ENCODE results near the gene SERP1.

SERP1 gene

GRCh38 chr3:150540297-150540696 is 6.0 kb downstream of the SERP1 start:
- Histone ChIP-seq H3K79me2 (ENCODE audit: low read length) (peaks cover 38% of the 10 kb centered on the region), H3K27me3 (ENCODE audit: low read depth, low read length) (no peaks in the 10 kb centered on the region), H2AFZ (ENCODE audit: low read depth, low read length) (no peak overlapping the region), H3K4me1 (ENCODE audit: low read length) (peaks cover 13% of the 10 kb centered on the region), H3K36me3 (replicated peaks; ENCODE audit: low read depth, low read length) (peaks cover 37% of the 10 kb centered on the region), H3K9me3 (ENCODE audit: insufficient read depth, low read length) (no peaks in the 10 kb centered on the region), H3K27ac (ENCODE audit: low read length) (no peak overlapping the region), H3K9ac (ENCODE audit: low read length) (no peak overlapping the region), H4K20me1 (ENCODE audit: insufficient read depth, low read length) (peaks cover 23% of the 10 kb centered on the region), H3K4me3 (ENCODE audit: low read length) (no peak overlapping the region), H3K4me2 (ENCODE audit: low read length) (no peak overlapping the region)
- TF ChIP-seq EZH2phosphoT487 (IDR thresholded peaks at IDR 0.05; ENCODE audit: low read depth) (no peak), CTCF (IDR thresholded peaks at IDR 0.05; ENCODE audit: low read depth, low read length) (no peak)

GRCh38 chr3:150538324-150539208 is 7.7 kb downstream of the SERP1 start:
- TF ChIP-seq EZH2phosphoT487 (IDR thresholded peaks at IDR 0.05; ENCODE audit: low read depth): no peak
- no peak for TF ChIP-seq CTCF (IDR thresholded peaks at IDR 0.05; ENCODE audit: low read depth, low read length)
- Histone ChIP-seq H3K36me3 (replicated peaks; ENCODE audit: low read depth, low read length) (peaks cover 22% of the 10 kb centered on the region), H3K79me2 (ENCODE audit: low read length) (peaks cover 21% of the 10 kb centered on the region), H3K4me3 (ENCODE audit: low read length) (no peak overlapping the region), H3K27me3 (ENCODE audit: low read depth, low read length) (no peaks in the 10 kb centered on the region), H3K4me2 (ENCODE audit: low read length) (no peak overlapping the region), H3K9ac (ENCODE audit: low read length) (no peak overlapping the region), H3K27ac (ENCODE audit: low read length) (no peak overlapping the region), H3K9me3 (ENCODE audit: insufficient read depth, low read length) (no peaks in the 10 kb centered on the region), H3K4me1 (ENCODE audit: low read length) (no peaks in the 10 kb centered on the region), H4K20me1 (ENCODE audit: insufficient read depth, low read length) (peaks cover 9% of the 10 kb centered on the region; the same call in 1 of the 2 replicates), H2AFZ (ENCODE audit: low read depth, low read length) (no peak overlapping the region)

GRCh38 chr3:150535204-150535603 is 11.1 kb downstream of the SERP1 start:
- Histone ChIP-seq H3K4me3 (ENCODE audit: low read length) (no peak overlapping the region), H3K27me3 (ENCODE audit: low read depth, low read length) (no peaks in the 10 kb centered on the region), H4K20me1 (ENCODE audit: insufficient read depth, low read length) (no peaks in the 10 kb centered on the region), H3K27ac (ENCODE audit: low read length) (no peak overlapping the region), H2AFZ (ENCODE audit: low read depth, low read length) (no peak overlapping the region), H3K79me2 (ENCODE audit: low read length) (no peaks in the 10 kb centered on the region), H3K9ac (ENCODE audit: low read length) (no peak overlapping the region), H3K9me3 (ENCODE audit: insufficient read depth, low read length) (no peaks in the 10 kb centered on the region), H3K4me1 (ENCODE audit: low read length) (no peaks in the 10 kb centered on the region), H3K4me2 (ENCODE audit: low read length) (no peak overlapping the region), H3K36me3 (replicated peaks; ENCODE audit: low read depth, low read length) (no peaks in the 10 kb centered on the region)
- TF ChIP-seq EZH2phosphoT487 (IDR thresholded peaks at IDR 0.05; ENCODE audit: low read depth) (no peak), CTCF (IDR thresholded peaks at IDR 0.05; ENCODE audit: low read depth, low read length) (no peak)

- no peaks in the 10 kb centered on the region for H3K79me2 ChIP-seq (ENCODE audit: low read length)
- H3K4me2 ChIP-seq (ENCODE audit: low read length): no peak overlapping the region
- no peak overlapping the region for H3K9ac ChIP-seq (ENCODE audit: low read length)
- H3K4me1 ChIP-seq (ENCODE audit: low read length): no peaks in the 10 kb centered on the region
- no peak overlapping the region for H3K4me3 ChIP-seq (ENCODE audit: low read length)
- no peaks in the 10 kb centered on the region for H3K9me3 ChIP-seq (ENCODE audit: insufficient read depth, low read length)
- no peaks in the 10 kb centered on the region for H4K20me1 ChIP-seq (ENCODE audit: insufficient read depth, low read length)
- H3K27me3 ChIP-seq (ENCODE audit: low read depth, low read length): no peaks in the 10 kb centered on the region
- no peak overlapping the region for H3K27ac ChIP-seq (ENCODE audit: low read length)
- no peak overlapping the region for H2AFZ ChIP-seq (ENCODE audit: low read depth, low read length)
- H3K36me3 ChIP-seq (replicated peaks; ENCODE audit: low read depth, low read length): no peaks in the 10 kb centered on the region
- TF ChIP-seq CTCF (IDR thresholded peaks at IDR 0.05; ENCODE audit: low read depth, low read length) (no peak), EZH2phosphoT487 (IDR thresholded peaks at IDR 0.05; ENCODE audit: low read depth) (no peak)
Observed at GRCh38 chr3:150531775-150532174, 14.5 kb downstream of the SERP1 start.
